Stimulated activated CD4-positive, alpha-beta T cell treated with anti-CD3 and anti-CD28 coated beads, Interleukin-12 subunit alpha, Interleukin-12 subunit beta, amount 100 ng/mL, for 4 hours (primary cell): ENCODE data around the gene SLC22A15.
"Not testable (repeated sequence)": the region's sequence is repeated elsewhere in the genome, so short reads cannot be mapped to it uniquely, and the experiment has no call there.

ENCODE experiments used
- DNase-seq: peaks from one replicate; pipeline ENCODE4 v3.0.0-alpha.2; 2020

Gene SLC22A15

DNA sequence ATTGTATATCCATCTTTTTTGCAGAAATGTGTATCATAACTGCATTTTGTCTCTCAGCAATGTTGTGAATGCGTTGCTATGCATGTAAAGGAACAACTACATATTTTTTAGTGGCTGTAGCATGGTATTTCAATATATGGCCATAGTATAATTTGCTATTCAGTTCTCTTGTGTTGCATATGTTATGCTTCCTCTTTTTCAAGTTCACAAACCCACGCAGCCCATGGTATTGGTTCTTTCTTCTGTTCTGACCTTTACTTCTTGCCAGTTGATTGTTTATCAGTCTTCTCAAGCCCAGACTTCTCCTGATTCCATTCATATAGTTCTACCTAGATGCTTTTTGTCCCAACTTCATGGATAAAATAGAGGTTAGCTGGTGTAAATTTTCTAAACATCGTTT lies 6.1 kb downstream of the SLC22A15 start:
- DNase-seq: no peak

GRCh38 chr1:115983584-115983983 lies 7.3 kb downstream of the SLC22A15 start:
- no peak for DNase-seq

GRCh38 chr1:115987623-115988022 lies 11.3 kb downstream of the SLC22A15 start:
- DNase-seq: no peak

GRCh38 chr1:115988953-115989352 lies 12.6 kb downstream of the SLC22A15 start:
- DNase-seq: no peak

DNA sequence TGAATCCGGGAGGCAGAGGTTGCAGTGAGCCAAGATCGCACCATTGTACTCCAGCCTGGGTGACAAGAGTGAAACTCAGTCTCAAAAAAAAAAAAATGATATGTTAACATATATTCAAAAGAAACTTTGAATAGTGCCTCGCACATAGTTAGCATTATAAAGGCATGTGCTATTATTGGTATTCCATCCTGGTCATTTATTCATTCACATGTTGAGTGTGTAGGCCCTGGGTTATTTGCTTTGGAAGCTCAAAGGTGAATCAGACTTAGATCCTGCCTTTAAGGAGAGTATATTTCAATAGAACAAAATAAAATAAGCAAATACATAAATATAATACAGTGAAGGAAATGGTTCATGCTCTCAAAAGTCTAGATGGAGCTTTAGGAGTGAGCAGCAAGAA lies 13.4 kb downstream of the SLC22A15 start:
- no peak for DNase-seq

DNA sequence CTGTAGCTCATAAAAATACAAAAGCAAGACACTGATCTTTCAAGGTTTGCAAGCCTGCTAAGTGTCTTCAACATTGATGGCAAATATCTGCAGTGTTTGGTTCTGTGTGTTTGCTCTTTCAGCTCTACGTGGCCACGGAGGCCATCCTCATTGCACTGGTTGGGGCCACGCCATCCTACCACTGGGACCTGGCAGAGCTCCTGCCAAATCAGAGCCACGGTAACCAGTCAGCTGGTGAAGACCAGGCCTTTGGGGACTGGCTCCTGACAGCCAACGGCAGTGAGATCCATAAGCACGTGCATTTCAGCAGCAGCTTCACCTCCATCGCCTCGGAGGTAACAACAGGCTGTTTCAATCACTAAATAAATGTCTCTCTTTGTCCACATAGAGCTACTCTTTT lies 15.6 kb downstream of the SLC22A15 start:
- DNase-seq: no peak

GRCh38 chr1:115997921-115998320 lies 21.6 kb downstream of the SLC22A15 start:
- DNase-seq: not testable (repeated sequence)

- no peak for DNase-seq
Observed at GRCh38 chr1:116001739-116002487, 25.6 kb downstream of the SLC22A15 start.

- no peak for DNase-seq
Observed at GRCh38 chr1:116002781-116003420, 26.6 kb downstream of the SLC22A15 start.

DNA sequence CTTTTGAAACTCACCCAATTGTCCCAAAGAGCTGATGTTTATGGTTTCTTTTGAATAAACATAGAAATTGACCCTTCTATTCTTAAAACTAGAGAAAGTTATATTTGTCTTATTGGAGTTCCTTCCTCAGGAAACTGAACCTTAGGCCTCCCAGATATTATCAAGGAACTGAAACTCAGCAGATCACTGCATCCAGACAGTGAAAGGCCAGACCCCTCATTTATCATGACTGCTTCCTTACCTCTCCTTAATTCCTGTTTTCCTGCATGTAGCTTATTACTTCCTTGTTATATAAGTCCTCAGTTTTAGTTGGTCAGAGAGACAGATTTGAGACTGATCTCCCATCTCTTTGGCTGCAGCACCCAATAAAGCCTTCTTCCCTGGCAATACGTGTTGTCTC lies 27.5 kb downstream of the SLC22A15 start:
- no peak for DNase-seq

- DNase-seq: no peak
Observed at GRCh38 chr1:116006486-116006964, 30.2 kb downstream of the SLC22A15 start.

DNA sequence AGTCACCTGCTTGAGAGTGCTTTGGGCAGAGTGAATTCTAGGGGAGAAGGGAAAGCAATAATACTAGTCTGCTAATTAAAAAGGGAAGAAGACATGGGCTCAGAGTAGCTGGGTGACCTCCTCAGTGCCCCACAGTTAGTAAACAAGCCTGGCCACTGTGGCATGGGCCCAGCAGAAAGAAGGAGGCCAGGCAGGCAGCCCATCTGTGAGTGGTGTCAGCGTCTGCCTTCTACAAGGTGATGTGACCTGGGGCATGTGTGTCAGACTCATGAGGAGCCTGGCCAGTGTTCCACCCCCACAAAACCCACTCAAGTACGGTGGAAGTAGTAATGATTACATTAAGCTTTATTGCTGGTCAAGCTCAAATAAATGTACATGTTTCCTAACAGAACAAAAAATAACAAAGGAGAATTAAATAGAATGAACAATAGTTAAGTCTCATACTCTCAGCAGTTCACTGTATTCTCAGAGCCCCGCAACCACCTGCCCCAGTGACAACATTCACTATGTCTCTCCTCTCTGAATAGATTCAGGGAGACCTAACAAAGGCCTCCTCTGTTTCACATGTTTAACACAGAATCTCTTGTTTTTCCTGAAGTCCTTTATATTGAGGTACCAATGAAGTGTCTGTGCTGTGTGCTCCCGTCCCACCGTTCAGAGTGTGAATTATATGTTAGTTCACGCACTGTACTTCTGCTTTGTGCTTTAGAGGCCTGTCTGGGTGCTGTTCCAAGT lies 32.5 kb downstream of the SLC22A15 start:
- no peak for DNase-seq

DNA sequence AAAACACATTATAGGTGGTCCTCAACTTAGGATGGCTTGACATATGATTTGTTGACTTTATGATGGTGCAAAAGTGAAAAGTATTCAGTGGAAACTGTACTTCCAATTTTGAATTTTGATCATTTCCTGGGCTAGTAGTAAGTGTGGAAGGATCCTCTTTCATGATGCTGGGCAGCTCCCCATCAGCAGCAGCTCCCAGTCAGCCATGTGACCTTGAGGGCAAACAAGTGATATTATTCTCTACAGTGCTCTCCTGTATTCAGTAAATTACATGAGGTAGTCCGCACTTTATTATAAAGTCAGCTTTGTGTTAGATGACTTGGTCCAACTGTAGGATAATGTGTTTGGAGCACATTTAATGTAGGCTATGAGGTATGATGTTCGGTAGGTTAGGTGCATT lies 36.4 kb downstream of the SLC22A15 start:
- DNase-seq: no peak

DNA sequence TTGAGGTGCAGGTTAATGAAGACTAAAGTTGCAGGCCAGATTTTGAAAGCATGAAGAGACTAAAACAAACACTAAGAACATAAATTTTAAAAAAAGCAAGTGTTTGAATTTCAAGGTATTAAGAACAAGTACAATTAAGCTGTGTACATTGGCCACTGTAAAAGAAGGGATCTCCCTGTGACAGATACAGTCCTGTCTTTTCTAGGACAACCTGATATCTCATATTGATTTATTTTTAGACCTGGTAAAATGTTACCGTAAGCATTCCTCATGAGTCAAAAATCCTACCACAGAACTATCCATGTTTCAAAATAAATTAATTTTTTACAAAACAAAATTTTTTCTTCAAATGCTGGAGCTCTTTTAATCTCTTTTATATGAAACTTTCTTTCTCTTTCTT lies 39.4 kb downstream of the SLC22A15 start:
- DNase-seq: no peak

DNA sequence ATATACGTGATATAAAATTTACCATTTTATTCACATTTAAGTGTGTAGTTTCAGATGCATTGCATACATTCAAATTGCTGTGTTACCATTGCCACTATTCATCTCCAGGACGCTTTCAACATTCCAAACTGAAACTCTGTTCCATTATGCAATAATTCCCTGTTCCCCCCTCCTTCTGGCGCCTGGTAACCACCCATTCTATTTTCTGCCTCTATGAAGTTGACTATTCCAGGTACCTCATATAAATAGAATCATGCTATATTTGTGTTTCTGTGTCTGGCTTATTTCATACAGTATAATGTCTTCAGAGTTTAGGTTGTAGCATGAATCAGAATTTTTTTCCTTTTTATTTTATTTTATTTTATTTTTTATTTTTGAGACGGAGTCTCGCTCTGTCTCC lies 41.7 kb downstream of the SLC22A15 start:
- DNase-seq: no peak

- no peak for DNase-seq
Observed at GRCh38 chr1:116019653-116020253, 43.4 kb downstream of the SLC22A15 start.

GRCh38 chr1:116020668-116021272 lies 44.5 kb downstream of the SLC22A15 start:
- peak; percentile 23 for DNase-seq

GRCh38 chr1:116024626-116025025 lies 48.3 kb downstream of the SLC22A15 start:
- DNase-seq: no peak

DNA sequence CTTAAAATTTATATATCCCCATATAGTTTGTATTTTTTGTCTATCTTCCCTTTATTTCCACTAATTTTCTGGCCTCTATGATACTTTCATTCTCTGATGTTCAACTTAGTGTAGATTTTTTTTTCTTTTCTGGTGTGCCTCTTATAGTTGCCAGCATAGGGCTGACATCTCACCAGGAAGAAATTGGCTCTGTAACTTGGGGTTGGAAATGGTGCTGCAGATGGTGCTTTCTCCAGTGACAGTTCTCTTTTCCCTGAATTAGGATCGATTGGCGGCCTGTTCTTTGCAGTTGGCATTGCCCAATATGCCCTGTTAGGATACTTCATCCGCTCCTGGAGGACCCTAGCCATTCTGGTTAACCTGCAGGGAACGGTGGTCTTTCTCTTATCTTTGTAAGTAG lies 50.3 kb downstream of the SLC22A15 start:
- DNase-seq: no peak

- no peak for DNase-seq
Observed at GRCh38 chr1:116031302-116031835, 55.1 kb downstream of the SLC22A15 start.

DNA sequence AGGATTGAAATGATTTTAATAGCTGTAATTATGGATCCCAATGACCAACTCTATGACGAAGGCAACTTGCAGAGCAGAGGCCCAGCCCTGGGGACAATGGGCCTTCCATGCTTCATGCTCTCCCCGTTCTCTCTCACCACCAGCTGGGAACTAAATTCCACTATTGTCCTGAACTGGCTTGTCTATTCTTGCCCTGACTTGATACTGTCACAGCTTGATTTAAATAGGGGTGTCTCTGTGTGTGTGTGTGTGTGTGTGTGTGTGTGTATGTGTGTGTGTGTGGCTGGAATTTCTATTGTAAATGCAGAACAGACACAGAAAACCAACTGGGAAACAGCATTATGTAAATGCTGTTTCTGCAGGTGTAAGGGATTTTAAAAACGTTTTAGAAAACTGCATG lies 57.0 kb downstream of the SLC22A15 start:
- DNase-seq: no peak

- no peak for DNase-seq
Observed at GRCh38 chr1:116036255-116036654, 59.9 kb downstream of the SLC22A15 start.

DNA sequence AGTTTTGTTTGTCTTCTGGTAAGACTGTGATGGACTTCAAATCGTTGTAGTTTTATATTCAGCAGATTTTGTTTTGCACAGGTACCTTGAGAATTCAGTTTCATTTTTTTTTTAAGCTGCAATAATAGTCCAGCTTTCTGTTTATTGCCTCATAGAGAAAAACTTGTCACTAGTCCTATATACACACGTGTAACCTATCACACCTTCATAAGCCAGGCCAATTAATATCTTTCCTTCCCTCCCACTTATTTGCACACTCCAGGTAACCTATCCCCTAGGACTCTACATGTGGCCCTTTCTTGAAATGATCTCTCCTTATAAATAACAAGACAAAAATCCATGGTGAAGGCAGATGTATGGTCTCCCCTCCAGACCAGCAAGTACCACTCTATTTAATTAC lies 62.4 kb downstream of the SLC22A15 start:
- DNase-seq: no peak
